HG03342 (cell line): ENCODE results near the gene MAP3K5.
A peak's percentile ranks its signal among the peaks of the same experiment; 100 is the strongest.
"Not testable (repeated sequence)": the region's sequence is repeated elsewhere in the genome, so short reads cannot be mapped to it uniquely, and the experiment has no call there.

Experiments used
- ATAC-seq: cut with Tn5 transposase; IDR thresholded peaks from one replicate; pipeline ENCODE4 v1.9.1; 2021; ENCODE audit warnings: mild to moderate bottlenecking, moderate library complexity; ENCODE audit not compliant: unreplicated experiment

Gene MAP3K5

DNA sequence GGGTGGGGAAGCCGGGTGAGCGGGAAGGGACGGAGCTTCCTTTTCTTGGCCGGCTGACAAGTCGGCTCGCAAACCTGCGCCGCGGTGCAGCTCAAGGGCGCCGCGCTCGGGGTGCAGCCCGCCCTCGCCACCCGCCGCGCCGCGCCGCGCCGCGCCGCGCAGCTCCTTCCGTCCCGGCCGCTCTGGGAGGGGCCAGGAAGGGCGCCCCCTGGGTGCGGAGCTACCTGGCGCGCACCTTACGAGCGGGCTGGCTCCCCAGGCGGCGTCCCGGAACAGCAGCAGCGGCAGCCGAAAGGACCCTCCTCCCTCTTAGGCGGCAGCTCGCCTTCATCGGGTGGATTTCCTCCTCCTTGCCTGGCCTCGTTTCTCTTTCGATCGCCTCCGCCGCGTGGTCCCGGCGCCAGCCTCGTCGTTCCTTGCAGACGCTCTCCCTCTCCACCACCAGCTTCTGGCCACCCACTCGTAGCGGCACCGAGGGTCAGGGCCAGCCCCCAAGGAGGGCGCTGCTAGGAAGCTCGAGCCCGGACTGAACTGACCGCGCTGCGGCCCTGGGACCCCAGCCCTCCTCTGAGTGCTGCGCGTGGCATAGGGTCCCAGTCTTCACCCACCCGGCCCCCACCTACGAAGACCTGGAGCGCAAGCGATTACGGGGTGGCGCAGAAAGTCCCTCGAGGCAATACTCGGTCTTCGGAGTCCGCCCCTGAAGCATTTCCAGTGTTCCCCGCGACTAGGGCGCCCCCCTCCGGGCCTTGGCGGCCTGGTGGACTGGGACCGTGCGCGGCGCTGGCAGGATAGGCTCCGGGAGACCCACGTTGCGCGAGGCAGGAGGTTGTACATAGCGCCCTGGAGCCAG, at the start of gene MAP3K5:
Gene MAP3K5, minus strand, starts transcription at position 68 of the 853 bp plus-strand sequence. CDS start 320 bp downstream, outside the sequence.
- ATAC-seq: peak; percentile 66

GRCh38 chr6:136840276-136841001, 48.2 kb upstream of the MAP3K5 start:
- ATAC-seq: no peak

- ATAC-seq: no peak
These were observed 39.7 kb upstream of the MAP3K5 start for GRCh38 chr6:136831873-136832562.

DNA sequence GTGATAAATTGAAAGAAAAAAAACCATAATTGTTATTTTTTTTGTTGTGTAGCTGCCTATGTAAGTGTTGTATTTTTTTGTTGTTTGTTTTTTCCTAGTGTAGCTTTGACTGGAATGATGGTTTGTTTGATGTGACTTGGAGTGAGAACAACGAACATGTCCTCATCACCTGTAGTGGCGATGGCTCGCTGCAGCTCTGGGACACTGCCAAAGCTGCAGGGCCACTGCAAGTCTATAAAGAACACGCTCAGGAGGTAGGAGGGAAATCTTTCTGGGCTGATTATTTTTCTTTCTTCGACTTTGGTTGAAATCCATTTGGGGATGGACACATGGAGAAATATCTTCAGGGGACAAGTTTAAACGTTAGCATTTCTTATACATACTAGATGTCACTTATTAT, 33.9 kb upstream of the MAP3K5 start:
- ATAC-seq: no peak

DNA sequence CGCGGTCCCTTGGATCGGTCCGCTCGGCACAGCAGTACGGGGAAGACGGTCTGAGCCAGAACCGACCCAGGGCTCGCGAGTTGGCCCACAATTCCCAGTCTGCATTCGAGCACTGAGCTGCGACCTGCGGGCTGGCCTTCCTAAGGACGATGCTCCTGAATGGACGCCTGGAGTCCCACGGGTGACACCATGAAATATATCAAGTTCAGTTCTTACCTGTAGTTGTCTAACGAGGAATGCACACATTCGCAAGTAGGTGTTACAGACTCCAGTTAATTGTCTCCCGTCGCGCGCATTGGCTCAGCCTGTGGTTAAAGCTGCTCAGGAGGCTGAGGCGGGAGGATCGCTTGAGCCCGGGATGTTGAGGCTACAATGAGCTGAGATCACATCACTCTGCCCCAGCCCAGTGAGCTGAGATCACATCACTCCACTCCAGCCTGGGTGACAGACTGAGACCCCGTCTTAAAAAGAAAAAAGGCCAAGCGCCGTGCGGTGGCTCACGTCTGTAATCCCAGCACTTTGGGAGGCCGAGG, 30.9 kb upstream of the MAP3K5 start:
- ATAC-seq: no peak

GRCh38 chr6:136822376-136823127, 30.3 kb upstream of the MAP3K5 start, which contains the start of gene PEX7:
Gene PEX7, plus strand, starts transcription at chr6:136822592. Its CDS starts 74 bp downstream, at chr6:136822666.
- ATAC-seq: peak; percentile 96

- ATAC-seq: peak; percentile 2
These were observed 29.7 kb upstream of the MAP3K5 start for GRCh38 chr6:136822046-136822375.

DNA sequence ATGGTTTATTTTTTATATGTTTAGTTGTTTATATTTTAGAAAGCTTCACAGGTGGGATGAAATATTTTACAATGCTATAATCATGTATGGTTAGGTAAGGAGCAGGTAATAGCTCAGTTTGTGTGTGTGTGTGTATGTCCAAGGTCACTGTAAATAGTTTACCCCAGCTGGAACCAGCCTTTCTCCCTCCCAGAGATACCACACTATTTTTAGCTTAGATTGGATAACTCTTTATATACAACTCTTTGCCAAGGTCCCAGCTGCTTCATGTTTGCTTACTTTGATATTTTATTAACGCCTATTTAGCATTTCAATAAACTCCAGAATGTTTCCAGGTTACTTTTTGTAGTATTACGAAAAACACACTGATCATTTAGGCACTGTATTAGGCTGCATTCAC, 28.3 kb upstream of the MAP3K5 start:
- ATAC-seq: no peak

GRCh38 chr6:136816656-136817055, 24.4 kb upstream of the MAP3K5 start:
- no peak for ATAC-seq

- not testable (repeated sequence) for ATAC-seq
These were observed 23.3 kb upstream of the MAP3K5 start for GRCh38 chr6:136815608-136816007.

DNA sequence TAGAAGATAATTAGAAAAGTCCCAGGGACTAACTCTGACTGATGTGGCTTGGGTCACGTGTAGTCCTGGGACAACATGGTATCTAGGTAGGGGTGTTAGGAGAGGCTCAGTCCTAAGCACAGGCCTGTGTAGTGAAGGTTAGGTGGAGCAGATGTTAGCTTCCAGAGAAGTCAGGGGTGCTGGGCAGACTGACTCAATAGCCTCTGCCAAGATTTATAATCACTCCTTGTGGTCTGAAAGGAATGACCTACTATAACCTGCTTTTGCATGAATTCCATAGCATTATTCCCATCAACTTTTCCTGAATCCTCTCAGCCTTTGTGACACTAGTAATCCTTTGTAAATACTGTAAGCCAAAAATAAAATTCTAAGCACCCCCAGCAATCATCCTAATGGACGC, 19.9 kb upstream of the MAP3K5 start:
- no peak for ATAC-seq

- no peak for ATAC-seq
These were observed 19.0 kb upstream of the MAP3K5 start for GRCh38 chr6:136811272-136811671.

GRCh38 chr6:136809091-136809860, 17.0 kb upstream of the MAP3K5 start:
- no peak for ATAC-seq

- ATAC-seq: no peak
These were observed 11.3 kb upstream of the MAP3K5 start for GRCh38 chr6:136803608-136804007.

DNA sequence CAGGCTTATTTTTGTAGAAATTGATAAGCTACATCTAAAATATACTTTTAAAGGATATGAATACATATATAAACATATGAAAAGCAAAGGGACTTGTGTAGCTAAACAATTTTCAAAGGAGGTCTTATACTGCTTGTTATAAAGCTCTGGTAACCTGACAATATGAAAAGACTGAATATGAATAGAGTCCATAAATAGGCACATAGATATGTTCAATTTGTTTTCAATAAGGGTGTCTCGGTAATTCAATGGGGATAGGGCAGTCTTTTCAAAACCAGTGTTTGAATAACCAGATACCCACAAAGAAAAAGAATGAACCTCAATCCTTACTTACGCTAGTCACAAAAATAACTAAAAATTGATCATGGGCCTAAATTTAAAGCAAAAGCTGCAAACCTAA, 9.3 kb upstream of the MAP3K5 start:
- ATAC-seq: no peak

DNA sequence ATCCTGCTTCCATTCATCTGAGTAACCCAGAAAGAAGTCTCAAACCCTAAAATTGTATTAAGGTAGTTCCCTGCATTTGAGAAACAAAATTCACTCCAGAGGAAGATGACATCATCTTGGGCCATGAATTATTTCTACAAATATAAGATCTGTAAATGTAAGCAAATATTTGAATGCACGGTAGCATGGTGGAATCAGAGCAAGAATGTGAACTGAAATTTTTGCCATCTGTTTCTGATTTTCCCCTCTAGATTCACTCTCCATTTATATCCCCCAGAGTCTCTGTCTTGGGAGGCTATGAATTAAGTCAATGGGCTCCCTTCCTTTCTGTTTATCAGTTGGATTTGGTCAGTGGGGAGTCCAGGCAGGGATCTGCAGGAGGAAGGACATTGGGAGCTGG, 5.8 kb upstream of the MAP3K5 start:
- ATAC-seq: no peak

DNA sequence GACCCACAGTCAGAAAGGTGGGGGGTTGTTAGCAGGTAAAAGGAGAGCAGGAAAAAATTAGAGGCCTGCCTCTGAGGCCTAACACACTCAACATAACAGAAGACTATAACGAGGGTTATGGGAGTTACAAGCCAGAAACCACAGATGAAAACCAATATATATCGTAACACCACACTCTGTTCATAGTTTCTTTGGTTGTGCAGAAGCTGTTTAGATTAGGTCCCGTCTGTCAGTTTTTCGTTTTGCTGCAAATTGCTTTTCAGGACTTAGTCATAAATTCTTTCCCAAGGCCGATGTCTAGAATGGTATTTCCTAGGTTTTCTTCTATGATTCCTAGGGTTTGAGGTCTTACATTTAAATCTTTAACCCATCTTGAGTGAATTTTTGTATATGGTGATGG, 3.7 kb upstream of the MAP3K5 start:
- no peak for ATAC-seq

DNA sequence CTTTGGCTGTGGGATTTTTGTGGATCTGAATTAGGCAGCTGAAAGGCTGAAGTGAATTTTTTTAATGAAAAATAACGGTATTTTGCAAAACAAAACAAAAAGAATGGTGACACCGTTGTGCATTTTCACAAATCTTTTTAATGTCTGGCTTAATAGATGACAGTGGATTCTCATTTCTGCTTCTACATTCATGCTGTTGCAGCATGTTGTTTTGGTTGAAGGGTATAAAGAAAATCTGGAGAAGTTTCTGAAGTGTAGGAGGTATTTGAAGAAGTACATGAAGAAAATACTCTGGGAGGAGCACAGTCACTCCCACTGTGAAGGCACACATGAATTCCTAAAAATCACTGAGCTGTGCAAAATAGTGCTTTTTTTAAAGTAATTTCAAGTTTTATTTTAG, 3.1 kb upstream of the MAP3K5 start:
- ATAC-seq: no peak

- ATAC-seq: no peak
These were observed 1.1 kb upstream of the MAP3K5 start for GRCh38 chr6:136793363-136793762.

DNA sequence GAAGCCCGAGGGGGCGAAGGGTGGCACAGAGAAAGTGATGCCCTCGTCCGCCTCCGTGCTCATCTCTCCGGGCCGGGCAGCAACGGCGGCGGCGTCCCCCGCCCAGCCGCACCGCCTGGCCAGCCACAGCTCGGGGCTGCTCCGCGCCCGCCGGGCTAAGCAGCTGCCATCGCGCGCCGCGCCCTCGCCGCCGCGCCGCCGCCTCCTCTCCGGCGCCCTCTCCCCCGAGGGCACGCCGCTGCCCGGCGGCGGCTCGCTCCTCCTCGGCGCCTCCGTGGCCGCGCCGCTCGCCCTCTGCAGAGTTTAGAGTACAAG, 225 bp downstream of the MAP3K5 start:
- ATAC-seq: no peak
